Nephron (organoid): ENCODE measurements around the gene COMP.

Experiments
- H3K27ac Mint-ChIP-seq, 3 experiments: 2 replicates each; pipeline ENCODE4 v1.8.0; 2020; ENCODE audit warnings: mixed read lengths in 3 of 3, mild to moderate bottlenecking in 2 of 3, moderate library complexity in 1 of 3
- H3K27me3 Mint-ChIP-seq: 2 replicates; pipeline ENCODE4 v1.8.0; 2021; ENCODE audit warnings: low read depth, mild to moderate bottlenecking, moderate library complexity, mixed read lengths
- H3K36me3 Mint-ChIP-seq: 2 replicates; pipeline ENCODE4 v1.8.0; 2020; ENCODE audit warnings: low read depth, mixed read lengths
- H3K4me1 Mint-ChIP-seq: 2 replicates; pipeline ENCODE4 v1.8.0; 2020; ENCODE audit warnings: mixed read lengths
- H3K4me3 Mint-ChIP-seq, 3 experiments: 2 replicates each; pipeline ENCODE4 v1.8.0; 2020; ENCODE audit warnings: mild to moderate bottlenecking in 3 of 3, mixed read lengths in 3 of 3, moderate library complexity in 2 of 3
- H3K9me3 Mint-ChIP-seq: 2 replicates; pipeline ENCODE4 v1.8.0; 2020; ENCODE audit warnings: mixed read lengths
- TF ChIP-seq, protein P1 (sequence below), 3 experiments: fragments of 200-600 bp; sonication (generic); IDR thresholded peaks; one replicate each; pipeline ENCODE4 v1.5.0; 2021; ENCODE audit warnings: antibody characterized with exemption in 3 of 3; ENCODE audit not compliant: unreplicated experiment in 3 of 3

Gene COMP

DNA sequence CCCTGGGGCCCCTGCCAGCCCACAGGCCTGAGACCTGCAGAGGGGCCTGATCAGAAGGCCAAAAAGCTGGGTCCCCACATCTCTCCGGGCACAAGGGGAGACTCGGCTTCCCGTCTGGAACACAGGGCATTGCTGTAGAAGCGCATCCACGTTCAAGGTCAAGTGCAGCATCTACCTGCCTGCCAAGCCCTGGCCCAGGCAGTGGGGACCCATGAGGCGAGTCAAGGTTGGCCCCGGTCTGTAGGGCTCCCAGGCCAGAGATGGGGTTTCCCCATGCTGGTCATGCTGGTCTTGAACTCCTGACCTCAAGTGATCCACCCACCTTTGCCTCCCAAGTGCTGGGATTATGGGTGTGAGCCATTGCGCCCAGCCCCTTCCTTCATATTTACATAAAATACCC, 13.5 kb upstream of the COMP start:
- no peaks in the 10 kb centered on the region for H3K9me3 Mint-ChIP-seq
- H3K4me3 Mint-ChIP-seq, result no peak overlapping the region
- H3K4me1 Mint-ChIP-seq, result no peaks in the 10 kb centered on the region
- H3K27ac Mint-ChIP-seq, result no peak overlapping the region
- no peaks in the 10 kb centered on the region for H3K36me3 Mint-ChIP-seq
- TF ChIP-seq, protein P1, sequence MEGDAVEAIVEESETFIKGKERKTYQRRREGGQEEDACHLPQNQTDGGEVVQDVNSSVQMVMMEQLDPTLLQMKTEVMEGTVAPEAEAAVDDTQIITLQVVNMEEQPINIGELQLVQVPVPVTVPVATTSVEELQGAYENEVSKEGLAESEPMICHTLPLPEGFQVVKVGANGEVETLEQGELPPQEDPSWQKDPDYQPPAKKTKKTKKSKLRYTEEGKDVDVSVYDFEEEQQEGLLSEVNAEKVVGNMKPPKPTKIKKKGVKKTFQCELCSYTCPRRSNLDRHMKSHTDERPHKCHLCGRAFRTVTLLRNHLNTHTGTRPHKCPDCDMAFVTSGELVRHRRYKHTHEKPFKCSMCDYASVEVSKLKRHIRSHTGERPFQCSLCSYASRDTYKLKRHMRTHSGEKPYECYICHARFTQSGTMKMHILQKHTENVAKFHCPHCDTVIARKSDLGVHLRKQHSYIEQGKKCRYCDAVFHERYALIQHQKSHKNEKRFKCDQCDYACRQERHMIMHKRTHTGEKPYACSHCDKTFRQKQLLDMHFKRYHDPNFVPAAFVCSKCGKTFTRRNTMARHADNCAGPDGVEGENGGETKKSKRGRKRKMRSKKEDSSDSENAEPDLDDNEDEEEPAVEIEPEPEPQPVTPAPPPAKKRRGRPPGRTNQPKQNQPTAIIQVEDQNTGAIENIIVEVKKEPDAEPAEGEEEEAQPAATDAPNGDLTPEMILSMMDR (IDR thresholded peaks at IDR 0.05; ENCODE audit: unreplicated experiment in 3 of 3), result no peak
- H3K27me3 Mint-ChIP-seq, result peaks cover 51% of the 10 kb centered on the region

DNA sequence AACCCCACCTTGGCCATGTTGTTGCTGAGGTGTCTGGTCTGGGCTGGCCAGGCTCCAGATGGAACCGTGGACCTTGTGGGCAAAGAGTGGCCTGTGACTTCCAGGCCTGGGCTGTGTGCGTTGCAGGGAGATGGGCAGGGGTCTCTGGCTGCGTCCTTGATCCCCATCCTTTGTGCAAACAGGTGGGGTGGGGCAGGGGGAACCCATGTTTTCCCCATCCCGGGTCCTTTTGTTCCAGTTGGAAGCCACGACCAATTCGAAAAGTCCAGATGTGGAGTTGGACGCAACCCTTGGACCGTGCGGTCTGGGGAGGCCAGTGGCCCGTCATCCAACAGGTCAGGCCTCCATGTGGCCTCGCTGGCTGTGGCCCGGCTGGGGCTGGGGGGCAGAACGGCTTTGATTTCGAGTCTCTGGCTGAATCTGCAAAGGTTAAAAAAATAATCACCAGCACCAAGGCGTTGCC, 13.1 kb upstream of the COMP start:
- Mint-ChIP-seq H3K9me3 (no peaks in the 10 kb centered on the region), H3K27me3 (peaks cover 51% of the 10 kb centered on the region), H3K36me3 (no peaks in the 10 kb centered on the region), H3K4me3 (no peak overlapping the region), H3K27ac (no peak overlapping the region), H3K4me1 (no peaks in the 10 kb centered on the region)
- TF ChIP-seq, protein P1 (IDR thresholded peaks at IDR 0.05; ENCODE audit: unreplicated experiment in 3 of 3), result no peak

DNA sequence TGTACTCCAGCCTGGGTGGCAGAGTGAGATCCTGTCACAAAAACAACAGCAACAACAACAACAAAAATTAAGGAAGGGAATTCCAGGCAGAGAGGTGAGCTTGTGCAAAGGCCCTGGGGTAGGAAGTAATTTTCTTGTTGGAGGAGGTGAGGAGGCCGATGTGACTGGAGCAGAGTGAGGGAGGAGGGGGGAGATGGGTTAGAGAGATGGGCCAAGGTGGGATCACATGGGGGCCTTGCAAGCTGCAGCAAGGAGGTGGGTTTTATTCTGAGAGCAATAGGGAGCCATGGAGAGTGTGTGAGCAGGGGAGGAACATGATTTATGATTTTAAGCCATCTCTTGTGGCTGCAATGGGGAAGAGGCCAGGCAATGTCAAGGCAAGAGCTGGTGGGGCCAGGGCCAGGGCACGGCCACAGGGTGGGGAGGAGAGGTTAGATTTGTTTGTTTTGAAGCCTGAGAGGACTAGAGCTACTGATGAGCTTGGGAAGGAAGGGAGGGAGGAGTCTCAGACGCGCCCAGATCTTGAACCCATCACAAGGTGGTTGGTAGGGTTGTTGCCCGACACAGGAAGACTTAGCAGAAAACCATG, 12.5 kb upstream of the COMP start:
- Mint-ChIP-seq H3K9me3 (no peaks in the 10 kb centered on the region), H3K36me3 (no peaks in the 10 kb centered on the region), H3K27ac (no peak overlapping the region), H3K4me3 (no peak overlapping the region), H3K27me3 (peaks cover 46% of the 10 kb centered on the region), H3K4me1 (no peaks in the 10 kb centered on the region)
- TF ChIP-seq, protein P1 (IDR thresholded peaks at IDR 0.05; ENCODE audit: unreplicated experiment in 3 of 3), result no peak

DNA sequence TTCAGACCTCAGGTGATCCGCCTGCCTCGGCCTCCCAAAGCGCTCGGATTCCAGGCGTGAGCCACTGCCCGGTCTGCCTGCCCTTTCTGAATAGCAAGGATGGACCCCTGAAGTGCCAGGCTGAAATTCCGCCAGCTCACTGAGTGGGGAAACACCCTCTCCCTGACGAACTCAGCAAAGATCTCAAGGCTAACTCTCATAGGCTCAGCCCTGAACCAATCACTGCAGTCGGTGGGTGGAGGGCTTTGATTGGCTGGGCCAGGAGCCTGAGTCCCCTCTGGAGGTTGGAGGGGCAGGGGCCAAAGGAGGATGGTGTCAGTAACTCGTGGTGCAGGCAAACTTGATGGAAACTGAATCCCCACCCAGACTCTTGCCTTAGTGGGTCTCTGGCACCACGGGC, 11.2 kb upstream of the COMP start:
- TF ChIP-seq, protein P1 (IDR thresholded peaks at IDR 0.05; ENCODE audit: unreplicated experiment in 3 of 3), result no peak
- no peak overlapping the region for H3K27ac Mint-ChIP-seq
- H3K27me3 Mint-ChIP-seq, result peaks cover 39% of the 10 kb centered on the region
- no peaks in the 10 kb centered on the region for H3K4me1 Mint-ChIP-seq
- no peaks in the 10 kb centered on the region for H3K9me3 Mint-ChIP-seq
- no peak overlapping the region for H3K4me3 Mint-ChIP-seq
- H3K36me3 Mint-ChIP-seq, result no peaks in the 10 kb centered on the region

DNA sequence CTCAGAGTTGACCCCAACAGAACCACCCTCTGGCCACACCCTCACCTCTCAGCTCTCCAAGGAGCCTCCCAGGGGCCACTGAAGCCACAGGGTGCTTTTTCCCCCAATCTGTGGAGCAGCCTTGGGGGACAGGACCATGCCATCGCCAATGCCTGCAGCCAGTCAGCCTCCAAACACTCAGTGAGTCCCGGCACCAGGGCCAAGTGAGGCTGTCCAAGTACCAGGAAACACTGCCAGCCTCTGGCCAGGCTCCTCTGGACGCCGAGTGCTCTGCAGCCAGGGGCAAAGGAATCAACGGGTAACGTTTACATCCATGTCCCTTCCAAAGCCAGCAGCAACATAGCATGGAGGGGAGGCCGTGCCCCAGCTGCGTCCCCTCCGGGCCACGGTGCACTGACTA, 9.5 kb upstream of the COMP start:
- Mint-ChIP-seq H3K36me3 (no peaks in the 10 kb centered on the region), H3K4me3 (no peak overlapping the region), H3K9me3 (no peaks in the 10 kb centered on the region), H3K27ac (no peak overlapping the region), H3K4me1 (no peaks in the 10 kb centered on the region), H3K27me3 (peaks cover 48% of the 10 kb centered on the region)
- TF ChIP-seq, protein P1 (IDR thresholded peaks at IDR 0.05; ENCODE audit: unreplicated experiment in 3 of 3), result no peak

DNA sequence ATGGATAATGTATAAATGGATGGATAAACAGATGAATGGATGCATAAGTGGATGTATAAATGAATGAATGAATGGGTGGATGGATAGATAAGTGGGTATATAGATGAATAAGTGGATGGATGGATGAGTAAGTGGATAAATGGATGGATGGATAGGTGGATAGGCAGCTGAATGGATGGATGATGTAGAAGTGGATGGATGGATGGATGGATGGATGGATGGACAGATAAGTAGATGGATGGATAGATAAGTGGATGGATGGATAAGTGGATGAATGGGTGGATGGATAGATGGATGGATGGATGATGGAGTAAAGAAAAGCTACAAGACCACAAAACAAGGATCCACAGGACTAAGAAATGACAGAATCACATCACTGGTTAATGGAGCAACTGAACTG, 9.0 kb upstream of the COMP start:
- H3K27me3 Mint-ChIP-seq, result peaks cover 50% of the 10 kb centered on the region
- no peak overlapping the region for H3K27ac Mint-ChIP-seq
- no peaks in the 10 kb centered on the region for H3K36me3 Mint-ChIP-seq
- H3K9me3 Mint-ChIP-seq, result no peaks in the 10 kb centered on the region
- no peak overlapping the region for H3K4me3 Mint-ChIP-seq
- TF ChIP-seq, protein P1 (IDR thresholded peaks at IDR 0.05; ENCODE audit: unreplicated experiment in 3 of 3), result no peak
- H3K4me1 Mint-ChIP-seq, result no peaks in the 10 kb centered on the region
